K562 (cell line): Measurements from ENCODE around the gene BCKDK. TPM values are rescaled to one million over a fixed set of nuclear protein-coding genes. Genes with fewer than 3 reads are reported as not detected.
A peak's percentile ranks its signal among the peaks of the same experiment; 100 is the strongest.

Source experiments
- CBFB ChIP-seq: sonication (generic); formaldehyde crosslinking; IDR thresholded peaks from 2 replicates; pipeline ENCODE4 v1.4.0; 2020; ENCODE audit warnings: mild to moderate bottlenecking, missing genetic modification reagents
- ETS2 ChIP-seq: IDR thresholded peaks from 2 replicates; pipeline ENCODE4 v1.6.1; 2016; ENCODE audit warnings: borderline replicate concordance, missing genetic modification characterization, mild to moderate bottlenecking, moderate library complexity, missing compliant biosample characterization; ENCODE audit not compliant: poor library complexity, severe bottlenecking
- EWSR1 ChIP-seq: fragments of 450-650 bp; IDR thresholded peaks from 2 replicates; pipeline ENCODE4 v1.6.1; 2018; ENCODE audit warnings: borderline replicate concordance, mild to moderate bottlenecking, low read depth, moderate library complexity; ENCODE audit not compliant: partially characterized antibody
- FOXJ2 ChIP-seq: fragments of 200-800 bp; sonication (Bioruptor generic); IDR thresholded peaks from 2 replicates; pipeline ENCODE4 v1.6.1; 2016; ENCODE audit warnings: missing genetic modification characterization, missing compliant biosample characterization
- KLF10 ChIP-seq: fragments of 250-450 bp; sonication (Bioruptor Pico); IDR thresholded peaks from 2 replicates; pipeline ENCODE4 v1.6.1; 2021; ENCODE audit warnings: matching md5 sums
- MCM2 ChIP-seq: fragments of 450-650 bp; IDR thresholded peaks from 2 replicates; pipeline ENCODE4 v1.6.1; 2017; ENCODE audit warnings: low read depth, mild to moderate bottlenecking
- NRF1 ChIP-seq, 2 experiments: fragments of 450-650 bp; IDR thresholded peaks in 1 of 2; conservative IDR thresholded peaks in 1 of 2; 2 replicates each; pipeline ENCODE4 v1.6.1; 2014; ENCODE audit warnings: mild to moderate bottlenecking in 2 of 2
- SIX5 ChIP-seq, 2 experiments: IDR thresholded peaks; 2 replicates each; pipeline ENCODE4 v1.6.1; 2011; ENCODE audit warnings: low read length in 2 of 2, borderline replicate concordance in 1 of 2, low read depth in 1 of 2, mild to moderate bottlenecking in 1 of 2, moderate library complexity in 1 of 2; ENCODE audit not compliant: insufficient read depth in 1 of 2
- SREBF2 ChIP-seq: sonication (generic); formaldehyde crosslinking; IDR thresholded peaks from 2 replicates; pipeline ENCODE4 v1.4.0; 2020; ENCODE audit warnings: mild to moderate bottlenecking, missing genetic modification reagents
- TSC22D4 ChIP-seq: fragments of 450-650 bp; IDR thresholded peaks from 2 replicates; pipeline ENCODE4 v1.6.1; 2016; ENCODE audit warnings: missing genetic modification characterization, missing biosample characterization, control low read depth
- ZBTB43 ChIP-seq: sonication (generic); formaldehyde crosslinking; IDR thresholded peaks from 2 replicates; pipeline ENCODE4 v1.8.0; 2023; ENCODE audit warnings: mild to moderate bottlenecking, missing genetic modification reagents
- ZBTB9 ChIP-seq: fragments of 450-650 bp; formaldehyde crosslinking; IDR thresholded peaks from 2 replicates; pipeline ENCODE4 v1.4.0; 2020; ENCODE audit warnings: mild to moderate bottlenecking, moderate library complexity
- ZMIZ1 ChIP-seq, 2 experiments: fragments of 150-350 bp in 1 of 2; IDR thresholded peaks; 2 replicates each; pipeline ENCODE4 v1.6.1; 2012 to 2016; ENCODE audit warnings: low read depth in 2 of 2, low read length in 2 of 2, mild to moderate bottlenecking in 1 of 2, moderate library complexity in 1 of 2
- ZNF143 ChIP-seq: sonication (generic); formaldehyde crosslinking; IDR thresholded peaks from 2 replicates; pipeline ENCODE4 v1.9.0; 2022; ENCODE audit warnings: mild to moderate bottlenecking, missing genetic modification reagents
- ZSCAN32 ChIP-seq: fragments of 450-650 bp; formaldehyde crosslinking; IDR thresholded peaks from 2 replicates; pipeline ENCODE4 v1.4.0; 2020; ENCODE audit warnings: mild to moderate bottlenecking, moderate library complexity
- polyA plus RNA-seq, 8 experiments: library from polyadenylated mRNA; depleted of rRNA in 4 of 8; stranded (reverse) in 5 of 8; unstranded in 3 of 8; fragments of >200 nt; fragmentation: Nextera tagmentation in 2 of 8; fragmentation: Illumina TruSeq in 1 of 8; extraction: Ambion mirVana in 2 of 8; extraction: Trizol in 1 of 8; gene quantifications; 2 replicates each; pipeline versions ENCODE4 v1.2.1 to v1.2.3, GENCODE V29; 2011 to 2014; ENCODE audit warnings: inconsistent platforms in 1 of 8, missing spikeins in 1 of 8
- total RNA-seq, 7 experiments: library from RNA; depleted of rRNA in 6 of 7; stranded (reverse); fragments of >200 nt in 6 of 7; fragmentation: Illumina TruSeq in 2 of 7; extraction: Trizol in 2 of 7; gene quantifications; 2 replicates each; pipeline versions ENCODE4 v1.2.1 to v1.2.3, GENCODE V29; 2011 to 2021; ENCODE audit warnings: low replicate concordance in 1 of 7
- TF ChIP-seq, protein P1 (sequence below): fragments of 450-650 bp; IDR thresholded peaks from one replicate; pipeline ENCODE4 v1.6.1; 2018; ENCODE audit warnings: mild to moderate bottlenecking, moderate library complexity; ENCODE audit not compliant: partially characterized antibody
- TF ChIP-seq, protein P2 (sequence below): fragments of 450-650 bp; IDR thresholded peaks from 2 replicates; pipeline ENCODE4 v1.6.1; 2016; ENCODE audit warnings: mild to moderate bottlenecking

BCKDK gene
- total and polyA plus RNA-seq, 9 of the 15 experiments (the other 6 are each of a cell fraction or from before 2014, with no cell fraction given) = 0.58 to 34.8 (median 13.1) TPM

GRCh38 chr16:31072540-31073141 is 35.5 kb upstream of the BCKDK start (continued):
- TF ChIP-seq ZBTB43 (CRISPR knock-in tag) = no peak
- no peak for TF ChIP-seq SIX5 (IDR thresholded peaks at IDR 0.05; ENCODE audit: borderline replicate concordance in 1 of 2, insufficient read depth in 1 of 2, low read depth in 1 of 2, low read length in 2 of 2)
- TF ChIP-seq KLF10 (CRISPR knock-in tag) = no peak
- no peak for TF ChIP-seq TSC22D4 (tag)
- TF ChIP-seq, protein P1, sequence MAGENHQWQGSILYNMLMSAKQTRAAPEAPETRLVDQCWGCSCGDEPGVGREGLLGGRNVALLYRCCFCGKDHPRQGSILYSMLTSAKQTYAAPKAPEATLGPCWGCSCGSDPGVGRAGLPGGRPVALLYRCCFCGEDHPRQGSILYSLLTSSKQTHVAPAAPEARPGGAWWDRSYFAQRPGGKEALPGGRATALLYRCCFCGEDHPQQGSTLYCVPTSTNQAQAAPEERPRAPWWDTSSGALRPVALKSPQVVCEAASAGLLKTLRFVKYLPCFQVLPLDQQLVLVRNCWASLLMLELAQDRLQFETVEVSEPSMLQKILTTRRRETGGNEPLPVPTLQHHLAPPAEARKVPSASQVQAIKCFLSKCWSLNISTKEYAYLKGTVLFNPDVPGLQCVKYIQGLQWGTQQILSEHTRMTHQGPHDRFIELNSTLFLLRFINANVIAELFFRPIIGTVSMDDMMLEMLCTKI = no peak
- no peak for TF ChIP-seq NRF1 (conservative IDR thresholded peaks at IDR 0.05 in 1 of 2, IDR thresholded peaks at IDR 0.05 in 1 of 2)
- no peak for TF ChIP-seq ZBTB9 (CRISPR knock-in tag)
- no peak for TF ChIP-seq FOXJ2 (tag)
- no peak for TF ChIP-seq CBFB (CRISPR knock-in tag)
- TF ChIP-seq ZNF143 (CRISPR knock-in tag) = no peak
- no peak for TF ChIP-seq ETS2 (tag)
- TF ChIP-seq, protein P2, sequence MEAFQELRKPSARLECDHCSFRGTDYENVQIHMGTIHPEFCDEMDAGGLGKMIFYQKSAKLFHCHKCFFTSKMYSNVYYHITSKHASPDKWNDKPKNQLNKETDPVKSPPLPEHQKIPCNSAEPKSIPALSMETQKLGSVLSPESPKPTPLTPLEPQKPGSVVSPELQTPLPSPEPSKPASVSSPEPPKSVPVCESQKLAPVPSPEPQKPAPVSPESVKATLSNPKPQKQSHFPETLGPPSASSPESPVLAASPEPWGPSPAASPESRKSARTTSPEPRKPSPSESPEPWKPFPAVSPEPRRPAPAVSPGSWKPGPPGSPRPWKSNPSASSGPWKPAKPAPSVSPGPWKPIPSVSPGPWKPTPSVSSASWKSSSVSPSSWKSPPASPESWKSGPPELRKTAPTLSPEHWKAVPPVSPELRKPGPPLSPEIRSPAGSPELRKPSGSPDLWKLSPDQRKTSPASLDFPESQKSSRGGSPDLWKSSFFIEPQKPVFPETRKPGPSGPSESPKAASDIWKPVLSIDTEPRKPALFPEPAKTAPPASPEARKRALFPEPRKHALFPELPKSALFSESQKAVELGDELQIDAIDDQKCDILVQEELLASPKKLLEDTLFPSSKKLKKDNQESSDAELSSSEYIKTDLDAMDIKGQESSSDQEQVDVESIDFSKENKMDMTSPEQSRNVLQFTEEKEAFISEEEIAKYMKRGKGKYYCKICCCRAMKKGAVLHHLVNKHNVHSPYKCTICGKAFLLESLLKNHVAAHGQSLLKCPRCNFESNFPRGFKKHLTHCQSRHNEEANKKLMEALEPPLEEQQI = 0 out of 2 replicates have a peak, but pooled peaks have one; percentile 26
- no peak for TF ChIP-seq ZSCAN32 (CRISPR knock-in tag)
- TF ChIP-seq MCM2 = no peak
- TF ChIP-seq EWSR1 = no peak
- TF ChIP-seq SREBF2 (CRISPR knock-in tag) = no peak
- TF ChIP-seq ZMIZ1 (IDR thresholded peaks at IDR 0.05; ENCODE audit: low read depth in 2 of 2, low read length in 2 of 2) = no peak
